RWPE2 (cell line): ENCODE results near the gene PADI2.

Experiments
- ATAC-seq: fragments of 200-7000 bp; cut with Tn5 transposase; 3 replicates; pipeline ENCODE4 v1.9.1; 2021; ENCODE audit warnings: low read depth
- DNase-seq: peaks from one replicate; pipeline ENCODE4 v3.0.0-alpha.2; 2020; ENCODE audit warnings: low spot score
- H3K27ac ChIP-seq: fragments of 450-650 bp; 2 replicates; pipeline ENCODE4 v1.5.1; 2017; ENCODE audit warnings: mild to moderate bottlenecking; ENCODE audit not compliant: poor library complexity, severe bottlenecking
- H3K27me3 ChIP-seq: fragments of 250-450 bp; sonication (Bioruptor Pico); 2 replicates; pipeline ENCODE4 v1.5.1; 2021; ENCODE audit warnings: mild to moderate bottlenecking, moderate library complexity; ENCODE audit not compliant: insufficient read depth, poor library complexity, severe bottlenecking
- H3K36me3 ChIP-seq: fragments of 250-450 bp; sonication (Bioruptor Pico); 2 replicates; pipeline ENCODE4 v1.5.1; 2020; ENCODE audit warnings: low read depth, mild to moderate bottlenecking, moderate library complexity
- H3K4me1 ChIP-seq: fragments of 250-450 bp; sonication (Bioruptor Pico); 2 replicates; pipeline ENCODE4 v1.5.1; 2021; ENCODE audit warnings: mild to moderate bottlenecking, moderate library complexity; ENCODE audit not compliant: insufficient read depth, poor library complexity, severe bottlenecking
- H3K4me3 ChIP-seq: fragments of 250-450 bp; sonication (Bioruptor Pico); 2 replicates; pipeline ENCODE4 v1.5.1; 2021; ENCODE audit warnings: mild to moderate bottlenecking, moderate library complexity; ENCODE audit not compliant: severe bottlenecking
- H3K9me3 ChIP-seq: fragments of 250-450 bp; sonication (Bioruptor Pico); 2 replicates; pipeline ENCODE4 v1.5.1; 2021; ENCODE audit warnings: mild to moderate bottlenecking, moderate library complexity; ENCODE audit not compliant: severe bottlenecking
- TF ChIP-seq, protein P1 (sequence below): fragments of 450-650 bp; IDR thresholded peaks from one replicate; pipeline ENCODE4 v1.5.1; 2017; ENCODE audit warnings: mild to moderate bottlenecking, moderate library complexity; ENCODE audit not compliant: poor library complexity, severe bottlenecking

Gene PADI2

DNA sequence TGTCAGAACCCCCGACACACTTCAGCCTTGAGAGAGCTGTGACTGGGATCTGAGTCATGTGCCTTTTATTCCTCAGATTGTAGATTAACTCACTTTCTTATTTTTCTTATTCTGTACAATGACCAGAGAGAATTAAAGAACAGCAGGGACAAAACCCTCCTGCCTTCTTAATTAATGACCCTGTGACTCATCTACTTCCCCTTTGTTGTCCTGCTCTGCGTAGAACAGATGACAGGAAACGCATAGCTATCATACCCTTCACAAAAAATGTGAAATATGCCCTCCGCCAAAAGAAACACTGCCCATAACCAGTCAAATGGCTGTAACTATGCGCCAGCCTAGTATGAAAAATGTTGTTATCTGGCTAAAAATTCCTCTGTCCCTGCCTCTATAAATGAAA is 9.1 kb upstream of the PADI2 start:
- no peaks in the 10 kb centered on the region for H3K36me3 ChIP-seq
- peaks cover 22% of the 10 kb centered on the region for H3K4me1 ChIP-seq
- H3K27me3 ChIP-seq: no peaks in the 10 kb centered on the region
- peak; percentile 92 for ATAC-seq
- H3K27ac ChIP-seq: peak overlapping the region; percentile 100
- DNase-seq: no peak
- TF ChIP-seq, protein P1, sequence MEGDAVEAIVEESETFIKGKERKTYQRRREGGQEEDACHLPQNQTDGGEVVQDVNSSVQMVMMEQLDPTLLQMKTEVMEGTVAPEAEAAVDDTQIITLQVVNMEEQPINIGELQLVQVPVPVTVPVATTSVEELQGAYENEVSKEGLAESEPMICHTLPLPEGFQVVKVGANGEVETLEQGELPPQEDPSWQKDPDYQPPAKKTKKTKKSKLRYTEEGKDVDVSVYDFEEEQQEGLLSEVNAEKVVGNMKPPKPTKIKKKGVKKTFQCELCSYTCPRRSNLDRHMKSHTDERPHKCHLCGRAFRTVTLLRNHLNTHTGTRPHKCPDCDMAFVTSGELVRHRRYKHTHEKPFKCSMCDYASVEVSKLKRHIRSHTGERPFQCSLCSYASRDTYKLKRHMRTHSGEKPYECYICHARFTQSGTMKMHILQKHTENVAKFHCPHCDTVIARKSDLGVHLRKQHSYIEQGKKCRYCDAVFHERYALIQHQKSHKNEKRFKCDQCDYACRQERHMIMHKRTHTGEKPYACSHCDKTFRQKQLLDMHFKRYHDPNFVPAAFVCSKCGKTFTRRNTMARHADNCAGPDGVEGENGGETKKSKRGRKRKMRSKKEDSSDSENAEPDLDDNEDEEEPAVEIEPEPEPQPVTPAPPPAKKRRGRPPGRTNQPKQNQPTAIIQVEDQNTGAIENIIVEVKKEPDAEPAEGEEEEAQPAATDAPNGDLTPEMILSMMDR: no peak
- H3K4me3 ChIP-seq: no peak overlapping the region
- no peaks in the 10 kb centered on the region for H3K9me3 ChIP-seq

DNA sequence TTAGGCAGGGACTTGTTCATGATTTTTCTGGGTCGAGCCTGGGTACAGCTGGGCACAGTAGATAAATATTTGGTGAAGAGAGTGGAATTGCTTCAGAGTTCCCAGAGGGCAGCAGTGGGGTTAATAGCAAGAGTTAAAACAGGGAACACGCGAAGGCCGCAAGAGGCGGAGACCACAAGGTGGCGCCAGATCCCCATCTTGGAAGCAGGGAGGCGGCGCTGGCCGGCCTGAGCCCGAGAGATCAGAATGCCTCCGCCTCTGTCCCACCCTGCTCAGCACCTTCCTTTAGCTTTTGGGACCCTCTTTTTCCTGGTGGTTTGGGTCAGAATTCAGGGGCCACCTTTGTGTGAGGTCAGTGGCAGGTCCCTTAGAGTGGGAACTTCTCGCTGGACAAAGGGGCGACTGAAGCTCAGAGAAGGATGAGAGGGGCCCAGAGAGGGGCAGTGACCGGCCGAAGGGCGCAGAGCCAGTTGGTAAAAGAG is 6.5 kb upstream of the PADI2 start:
- Histone ChIP-seq H3K4me3 (no peak overlapping the region), H3K4me1 (peaks cover 22% of the 10 kb centered on the region), H3K36me3 (no peaks in the 10 kb centered on the region), H3K27ac (peak overlapping the region; percentile 100), H3K9me3 (no peaks in the 10 kb centered on the region), H3K27me3 (no peaks in the 10 kb centered on the region)
- ATAC-seq: peak; percentile 76
- TF ChIP-seq, protein P1: peak; percentile 96
- peak; percentile 82 for DNase-seq

DNA sequence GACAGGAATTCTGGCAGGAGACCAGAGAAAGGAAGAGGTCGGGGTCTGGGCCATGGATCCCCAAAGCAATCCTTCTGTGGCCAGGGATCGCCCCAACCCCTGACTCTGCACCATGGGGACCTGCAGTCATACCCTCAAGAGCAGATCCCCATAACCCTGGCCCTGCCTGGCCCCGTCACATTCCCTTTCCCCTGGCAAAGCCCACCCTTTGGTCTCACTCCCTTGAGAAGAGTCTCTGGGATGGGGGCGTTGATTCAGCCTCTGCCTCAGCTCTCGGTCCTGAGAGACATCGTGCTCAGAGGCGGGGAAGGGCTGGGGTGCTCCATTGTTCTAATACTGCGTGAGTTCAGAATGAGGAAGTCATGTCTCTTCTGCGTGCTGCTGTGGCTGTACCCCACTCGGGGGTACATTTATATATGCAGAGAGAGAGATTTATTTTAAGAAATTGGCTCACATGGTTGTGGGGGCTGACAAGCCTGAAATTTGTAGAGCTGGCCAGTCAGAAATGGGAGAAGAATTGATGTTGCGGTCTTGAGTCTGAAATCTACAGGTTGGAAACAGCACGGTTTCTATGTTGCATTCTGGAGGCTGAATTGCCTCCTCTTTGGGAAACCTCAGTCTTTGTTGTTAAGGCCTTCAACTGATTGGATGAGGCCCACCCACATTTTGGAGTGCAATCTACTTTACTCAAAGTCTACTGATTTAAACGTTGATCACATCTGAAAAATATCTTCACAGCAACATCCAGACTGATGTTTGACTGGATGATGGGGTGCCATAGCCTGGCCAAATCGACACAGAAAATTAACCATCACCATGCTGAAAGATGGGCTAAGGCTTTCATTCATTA is 4.2 kb upstream of the PADI2 start:
- Histone ChIP-seq H3K27ac (no peak overlapping the region), H3K9me3 (no peaks in the 10 kb centered on the region), H3K4me3 (no peak overlapping the region), H3K4me1 (peaks cover 14% of the 10 kb centered on the region), H3K36me3 (no peaks in the 10 kb centered on the region), H3K27me3 (no peaks in the 10 kb centered on the region)
- ATAC-seq: no peak
- TF ChIP-seq, protein P1: no peak
- DNase-seq: no peak

DNA sequence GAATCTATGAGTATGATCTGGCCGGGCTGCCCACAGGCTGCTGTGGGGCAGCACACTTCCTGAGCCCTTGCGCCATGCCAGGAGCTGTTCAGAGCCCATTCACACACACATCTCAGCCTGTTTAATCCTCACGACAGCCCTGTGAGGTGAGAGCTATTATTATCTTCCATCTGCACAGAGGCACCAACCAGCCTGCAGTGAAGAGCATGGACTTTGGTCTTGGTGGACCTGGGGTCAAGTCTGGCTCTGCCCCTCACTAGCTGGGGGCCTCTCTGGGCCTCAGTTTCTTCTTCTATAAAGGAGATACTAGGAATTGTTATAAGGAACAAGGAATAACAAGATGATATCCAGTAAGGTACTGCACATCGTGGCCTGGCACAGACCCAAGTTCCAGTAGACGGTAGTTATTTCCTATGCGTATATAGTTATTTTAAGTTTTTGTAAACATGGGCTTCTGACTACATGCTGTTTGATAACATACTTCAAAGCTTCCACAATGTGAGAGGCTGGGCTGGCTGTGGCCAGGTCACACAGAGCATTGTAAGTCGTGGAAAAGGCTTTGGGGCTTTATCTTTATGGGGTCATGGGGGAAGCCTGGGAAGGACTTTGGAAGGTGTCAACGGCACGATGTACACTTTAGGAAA is 3.4 kb upstream of the PADI2 start:
- DNase-seq (no peak), ATAC-seq (no peak)
- TF ChIP-seq, protein P1: no peak
- no peak overlapping the region for H3K27ac ChIP-seq
- no peaks in the 10 kb centered on the region for H3K9me3 ChIP-seq
- H3K36me3 ChIP-seq: no peaks in the 10 kb centered on the region
- H3K4me1 ChIP-seq: peaks cover 6% of the 10 kb centered on the region
- no peaks in the 10 kb centered on the region for H3K27me3 ChIP-seq
- no peak overlapping the region for H3K4me3 ChIP-seq
